Hepatocyte (in vitro differentiated cells): ENCODE data around the gene ITPR1. TPM values are rescaled to one million over a fixed set of nuclear protein-coding genes. Genes with fewer than 3 reads are reported as not detected.

Experiments used
- DNase-seq: peaks from one replicate; pipeline ENCODE4 v3.0.0-alpha.2; 2016; ENCODE audit warnings: low spot score
- H2AFZ ChIP-seq: fragments of 200-600 bp; sonication (generic); 2 replicates; pipeline ENCODE4 v1.6.0; 2016; ENCODE audit warnings: antibody characterized with exemption, mild to moderate bottlenecking
- H3K27ac ChIP-seq: fragments of 200-600 bp; sonication (generic); 2 replicates; pipeline ENCODE4 v1.5.1; 2016; ENCODE audit warnings: mild to moderate bottlenecking
- H3K27me3 ChIP-seq: fragments of 200-600 bp; sonication (generic); 2 replicates; pipeline ENCODE4 v1.6.1; 2016
- H3K36me3 ChIP-seq: fragments of 200-600 bp; sonication (generic); replicated peaks from 2 replicates; pipeline ENCODE4 v1.5.1; 2016; ENCODE audit warnings: low read depth; ENCODE audit not compliant: insufficient read depth
- H3K4me1 ChIP-seq: fragments of 200-600 bp; sonication (generic); 2 replicates; pipeline ENCODE4 v1.5.1; 2016; ENCODE audit warnings: mild to moderate bottlenecking, moderate library complexity; ENCODE audit not compliant: insufficient read depth
- H3K4me2 ChIP-seq: fragments of 200-600 bp; sonication (generic); 2 replicates; pipeline ENCODE4 v1.6.0; 2016
- H3K4me3 ChIP-seq: fragments of 200-600 bp; sonication (generic); 2 replicates; pipeline ENCODE4 v1.5.1; 2016; ENCODE audit warnings: mild to moderate bottlenecking
- H3K79me2 ChIP-seq: fragments of 200-600 bp; sonication (generic); 2 replicates; pipeline ENCODE4 v1.6.0; 2017; ENCODE audit warnings: mild to moderate bottlenecking
- H3K9me2 ChIP-seq: fragments of 200-600 bp; sonication (generic); replicated peaks from 2 replicates; pipeline ENCODE4 v1.6.0; 2017; ENCODE audit warnings: mild to moderate bottlenecking; ENCODE audit not compliant: insufficient read depth
- H3K9me3 ChIP-seq: fragments of 200-600 bp; sonication (generic); 2 replicates; pipeline ENCODE4 v1.5.1; 2016; ENCODE audit warnings: low read depth, mild to moderate bottlenecking
- H4K20me1 ChIP-seq: fragments of 200-600 bp; sonication (generic); 2 replicates; pipeline ENCODE4 v1.6.0; 2016; ENCODE audit warnings: mild to moderate bottlenecking; ENCODE audit not compliant: insufficient read depth, poor library complexity, severe bottlenecking
- CTCF ChIP-seq: fragments of 200-600 bp; sonication (generic); IDR thresholded peaks from 2 replicates; pipeline ENCODE4 v1.5.1; 2016; ENCODE audit warnings: antibody characterized with exemption, mild to moderate bottlenecking; ENCODE audit not compliant: poor library complexity
- EZH2 ChIP-seq: fragments of 200-600 bp; sonication (generic); IDR thresholded peaks from 2 replicates; pipeline ENCODE4 v1.6.1; 2016; ENCODE audit warnings: antibody characterized with exemption, mild to moderate bottlenecking, borderline replicate concordance
- EZH2phosphoT487 ChIP-seq: fragments of 200-600 bp; sonication (generic); IDR thresholded peaks from one replicate; pipeline ENCODE4 v1.6.1; 2018; ENCODE audit warnings: antibody characterized with exemption, mild to moderate bottlenecking, low read depth, moderate library complexity; ENCODE audit not compliant: unreplicated experiment, severe bottlenecking
- WGBS: methylation state at CpG from one replicate; pipeline ENCODE4 v1.1.6; 2016; ENCODE audit warnings: low lambda C conversion rate; ENCODE audit errors: missing lambda C conversion rate; 5-methylcytosine and 5-hydroxymethylcytosine counted together
- polyA plus RNA-seq: library from polyadenylated mRNA; unstranded; fragments of >200 nt; fragmentation: Nextera tagmentation; extraction: Ambion mirVana; gene quantifications from 2 replicates; pipeline ENCODE4 v1.2.1, GENCODE V29; 2016
- total RNA-seq: library from RNA; depleted of rRNA; stranded (reverse); fragments of >200 nt; gene quantifications from 2 replicates; pipeline ENCODE4 v1.2.3, GENCODE V29; 2014

ITPR1 gene
- total and polyA plus RNA-seq, 2 experiments from 2014 or later: 46.8 to 90.8 TPM

- Histone ChIP-seq H3K79me2 (no peaks in the 10 kb centered on the region), H3K9me3 (no peaks in the 10 kb centered on the region), H3K4me3 (no peak overlapping the region), H3K4me2 (no peak overlapping the region), H3K27me3 (no peaks in the 10 kb centered on the region), H3K9me2 (no peaks in the 10 kb centered on the region), H2AFZ (no peak overlapping the region), H3K27ac (no peak overlapping the region), H4K20me1 (no peaks in the 10 kb centered on the region), H3K36me3 (no peaks in the 10 kb centered on the region), H3K4me1 (peaks cover 20% of the 10 kb centered on the region)
- 88% methylated on average over 20 of the region's 20 CpGs for WGBS
- TF ChIP-seq EZH2 (no peak), EZH2phosphoT487 (no peak)
- DNase-seq: no peak
Measured at GRCh38 chr3:4826237-4827100, 333.3 kb downstream of the ITPR1 start.

GRCh38 chr3:4827767-4828166 is 334.6 kb downstream of the ITPR1 start:
- no peak overlapping the region for H3K4me3 ChIP-seq
- no peaks in the 10 kb centered on the region for H3K79me2 ChIP-seq
- H3K4me2 ChIP-seq: no peak overlapping the region
- no peaks in the 10 kb centered on the region for H3K36me3 ChIP-seq
- DNase-seq: no peak
- no peak overlapping the region for H3K27ac ChIP-seq
- 75% methylated on average over 8 of the region's 8 CpGs for WGBS
- TF ChIP-seq EZH2: no peak
- TF ChIP-seq CTCF: no peak
- no peak for TF ChIP-seq EZH2phosphoT487
- H3K9me2 ChIP-seq: no peaks in the 10 kb centered on the region
- H2AFZ ChIP-seq: no peak overlapping the region
- no peaks in the 10 kb centered on the region for H3K27me3 ChIP-seq
- no peaks in the 10 kb centered on the region for H4K20me1 ChIP-seq
- H3K9me3 ChIP-seq: no peaks in the 10 kb centered on the region
- H3K4me1 ChIP-seq: peaks cover 20% of the 10 kb centered on the region

GRCh38 chr3:4828279-4829030 is 335.3 kb downstream of the ITPR1 start:
- no peak overlapping the region for H3K27ac ChIP-seq
- H2AFZ ChIP-seq: no peak overlapping the region
- no peak overlapping the region for H3K4me2 ChIP-seq
- H4K20me1 ChIP-seq: no peaks in the 10 kb centered on the region
- peaks cover 20% of the 10 kb centered on the region for H3K4me1 ChIP-seq
- no peaks in the 10 kb centered on the region for H3K79me2 ChIP-seq
- TF ChIP-seq EZH2phosphoT487 (no peak), EZH2 (no peak), CTCF (no peak)
- no peaks in the 10 kb centered on the region for H3K9me2 ChIP-seq
- H3K4me3 ChIP-seq: no peak overlapping the region
- no peaks in the 10 kb centered on the region for H3K9me3 ChIP-seq
- H3K27me3 ChIP-seq: no peaks in the 10 kb centered on the region
- 91% methylated on average over 10 of the region's 10 CpGs for WGBS
- no peak for DNase-seq
- H3K36me3 ChIP-seq: no peaks in the 10 kb centered on the region

GRCh38 chr3:4829031-4829394 is 335.9 kb downstream of the ITPR1 start:
- no peak for TF ChIP-seq EZH2
- no peak for TF ChIP-seq EZH2phosphoT487
- no peak for TF ChIP-seq CTCF
- Histone ChIP-seq H3K4me3 (no peak overlapping the region), H3K9me2 (no peaks in the 10 kb centered on the region), H3K27ac (no peak overlapping the region), H3K79me2 (no peaks in the 10 kb centered on the region), H3K9me3 (no peaks in the 10 kb centered on the region), H3K36me3 (no peaks in the 10 kb centered on the region), H2AFZ (no peak overlapping the region), H3K4me2 (no peak overlapping the region), H4K20me1 (no peaks in the 10 kb centered on the region), H3K27me3 (no peaks in the 10 kb centered on the region), H3K4me1 (peaks cover 20% of the 10 kb centered on the region)
- no peak for DNase-seq
- WGBS: 88% methylated on average over 1 of the region's 1 CpG
